LoVo (cell line): ENCODE data around the gene MOSPD2.

Experiments
- DNase-seq: peaks from one replicate; pipeline ENCODE4 v3.0.0-alpha.2; 2016; ENCODE audit warnings: low spot score

Gene MOSPD2

DNA sequence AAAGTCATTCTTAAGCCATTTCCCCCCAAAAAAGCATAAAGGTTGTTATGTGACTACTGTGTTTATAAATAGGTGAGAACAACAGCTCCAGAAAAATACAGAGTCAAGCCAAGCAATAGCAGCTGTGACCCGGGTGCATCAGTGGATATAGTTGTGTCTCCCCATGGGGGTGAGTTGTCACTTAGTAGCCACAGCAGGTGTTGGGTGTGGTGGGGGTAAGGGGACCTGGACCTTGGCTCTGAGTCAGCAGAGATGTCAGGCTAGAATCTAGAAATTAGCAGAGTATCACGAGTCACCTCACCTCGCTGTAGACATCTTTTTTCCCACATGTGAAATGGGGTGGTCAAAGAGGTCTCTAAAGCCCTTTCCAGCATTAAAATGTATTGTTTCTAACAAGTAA, 42.4 kb downstream of the MOSPD2 start:
- peak; percentile 26 for DNase-seq

DNA sequence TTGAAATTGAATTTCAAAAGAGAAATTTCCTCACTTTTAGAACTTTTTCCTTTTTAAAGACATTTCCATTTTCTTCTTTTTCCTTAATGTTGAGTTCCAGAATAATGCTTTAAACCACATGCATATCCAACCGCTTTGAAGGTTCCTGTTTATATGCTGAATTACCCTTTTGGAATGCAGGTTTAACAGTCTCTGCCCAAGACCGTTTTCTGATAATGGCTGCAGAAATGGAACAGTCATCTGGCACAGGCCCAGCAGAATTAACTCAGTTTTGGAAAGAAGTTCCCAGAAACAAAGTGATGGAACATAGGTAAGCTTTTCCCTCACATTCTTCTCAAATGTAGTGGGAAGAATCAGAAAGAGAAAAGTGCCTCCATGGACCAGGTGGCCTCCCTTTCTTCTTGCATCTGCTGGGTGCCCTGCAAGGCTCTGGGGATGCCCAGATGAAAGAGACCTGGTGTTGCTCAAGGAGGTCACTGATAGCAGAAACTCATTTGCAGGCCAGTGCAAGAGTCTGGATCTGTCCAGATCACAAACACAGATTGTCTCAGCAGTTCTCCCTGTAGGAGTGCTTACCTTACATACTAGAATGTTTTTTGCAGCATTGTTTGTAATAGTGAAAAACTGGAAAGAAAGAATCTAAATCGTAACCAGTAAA, 42.9 kb downstream of the MOSPD2 start:
- peak; percentile 34 for DNase-seq

DNA sequence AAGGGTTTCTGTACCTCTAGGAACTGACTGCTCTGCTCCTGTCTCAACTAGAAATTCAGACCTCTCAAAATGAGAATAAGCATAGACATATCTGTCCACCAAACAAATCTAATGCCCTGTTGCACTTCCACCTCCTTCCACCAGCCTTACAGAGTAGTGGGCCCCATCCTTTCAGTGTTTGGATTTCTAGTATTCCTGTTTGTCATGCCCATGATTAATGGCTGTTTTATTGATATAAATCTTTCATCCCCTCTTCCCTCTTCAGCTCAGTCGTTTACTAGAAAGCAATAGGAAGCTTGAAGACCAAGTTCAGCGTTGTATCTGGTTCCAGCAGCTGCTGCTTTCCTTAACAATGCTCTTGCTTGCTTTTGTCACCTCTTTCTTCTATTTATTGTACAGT, 46.2 kb downstream of the MOSPD2 start:
- no peak for DNase-seq

DNA sequence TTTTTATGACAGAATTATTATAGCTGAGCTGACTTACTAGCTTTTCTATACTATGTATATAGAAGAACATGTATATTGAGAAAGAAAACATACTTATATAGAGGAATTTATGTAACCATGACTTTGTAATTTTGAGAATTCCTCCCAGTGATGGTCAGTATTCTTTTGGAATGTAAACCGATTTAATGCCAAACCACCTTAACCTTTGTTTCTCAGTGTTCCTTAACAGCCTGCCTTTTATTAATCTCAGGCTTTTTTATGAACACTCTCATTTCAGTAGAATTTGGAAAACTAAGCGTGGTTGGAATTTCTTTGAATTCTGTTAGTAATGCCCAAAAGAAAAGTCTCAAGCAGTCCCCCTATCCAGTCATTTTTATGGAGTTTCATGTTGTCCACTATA, 47.0 kb downstream of the MOSPD2 start:
- no peak for DNase-seq

DNA sequence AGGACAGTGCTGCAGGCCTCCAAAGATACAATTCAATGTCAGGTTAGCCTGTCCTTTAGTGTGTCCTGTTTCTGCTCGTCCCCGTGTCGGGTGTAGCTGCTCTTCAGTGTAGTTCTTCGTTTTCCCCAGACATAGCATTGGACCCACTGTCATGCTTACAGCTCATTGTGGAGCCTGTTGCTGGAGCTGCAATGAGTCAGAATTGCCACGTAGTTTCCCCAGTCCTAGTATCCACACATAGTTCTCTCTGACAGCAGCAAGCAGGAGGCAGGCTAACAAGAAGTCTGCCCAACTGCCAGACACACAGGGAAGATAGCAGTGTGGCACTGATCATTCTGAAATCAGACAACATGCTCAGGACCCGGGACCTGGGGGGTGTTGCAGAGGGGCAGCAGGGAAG, 49.2 kb downstream of the MOSPD2 start:
- no peak for DNase-seq

DNA sequence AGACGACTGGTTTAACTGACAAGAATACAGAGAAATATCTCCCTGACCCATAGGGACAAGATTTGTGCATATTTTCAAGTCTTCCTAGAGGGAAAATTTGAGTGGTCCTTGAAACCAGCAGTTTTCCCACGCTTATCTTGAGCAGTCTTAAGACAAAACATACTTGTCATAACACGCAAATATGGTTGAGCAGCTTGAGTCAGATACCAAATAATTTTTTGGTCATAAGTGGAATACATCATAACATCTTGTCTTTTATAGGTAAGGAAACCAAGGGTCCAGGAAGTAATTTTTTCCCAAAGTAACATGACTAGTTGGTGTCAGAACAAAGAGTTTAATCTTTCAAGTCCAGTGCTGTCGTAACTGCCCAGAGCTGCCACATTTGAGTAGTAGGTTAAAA, 50.5 kb downstream of the MOSPD2 start:
- no peak for DNase-seq

DNA sequence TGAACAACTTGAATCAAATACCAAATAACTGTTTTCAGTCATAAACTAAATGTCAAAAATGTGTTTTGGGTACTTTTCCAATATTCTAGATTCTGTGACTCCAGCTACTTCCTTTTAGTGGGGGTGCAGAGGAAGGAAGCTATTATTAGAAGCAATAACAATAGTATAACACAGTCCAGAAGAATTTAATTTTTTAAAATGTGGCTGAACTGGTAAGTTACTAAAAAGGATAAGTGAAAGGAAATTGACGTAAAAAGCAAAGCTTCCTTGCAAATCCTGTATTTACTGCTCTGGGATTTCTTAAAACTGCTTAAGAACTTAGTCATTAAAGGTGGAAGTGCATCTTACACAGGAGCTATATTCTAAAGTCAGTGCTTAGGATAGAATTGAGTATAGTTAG, 53.2 kb downstream of the MOSPD2 start:
- no peak for DNase-seq

DNA sequence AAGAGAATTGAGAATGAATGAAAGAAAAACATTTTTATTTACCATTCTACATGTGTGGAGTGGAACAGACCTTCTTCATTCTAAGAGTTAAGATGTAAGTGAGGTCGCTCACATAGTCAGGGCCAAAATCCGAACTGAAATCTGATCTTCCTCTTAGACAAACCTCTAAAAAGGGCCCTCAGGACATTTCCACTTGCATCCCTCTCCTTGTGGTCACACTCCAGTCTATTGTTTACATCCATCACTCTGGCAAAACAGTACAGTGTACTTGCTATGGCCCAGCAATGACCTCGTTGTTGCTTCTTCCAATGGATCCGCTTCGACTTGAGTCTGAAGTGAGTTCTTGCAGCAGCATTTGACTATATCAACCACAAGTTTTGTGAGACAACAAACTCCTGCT, 54.2 kb downstream of the MOSPD2 start:
- DNase-seq: no peak

DNA sequence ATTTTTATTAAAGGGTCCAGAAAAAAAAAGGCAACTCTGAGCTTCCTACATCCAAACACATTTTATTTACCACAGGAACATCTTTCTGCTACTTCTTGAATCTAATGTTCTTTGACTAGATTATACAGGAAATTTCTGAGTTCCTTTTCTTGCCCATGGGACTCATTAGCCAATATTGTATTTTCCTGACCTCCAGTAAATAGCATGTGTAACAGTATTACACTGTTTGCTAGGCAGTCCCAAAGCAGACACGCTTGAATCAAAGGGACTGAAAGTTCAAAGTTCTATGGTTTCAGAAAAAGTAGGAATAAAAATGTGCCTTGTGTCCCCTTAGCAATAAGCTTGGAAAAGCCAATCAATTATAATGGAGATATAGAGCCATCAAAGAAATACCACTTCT, 57.4 kb downstream of the MOSPD2 start:
- DNase-seq: no peak

DNA sequence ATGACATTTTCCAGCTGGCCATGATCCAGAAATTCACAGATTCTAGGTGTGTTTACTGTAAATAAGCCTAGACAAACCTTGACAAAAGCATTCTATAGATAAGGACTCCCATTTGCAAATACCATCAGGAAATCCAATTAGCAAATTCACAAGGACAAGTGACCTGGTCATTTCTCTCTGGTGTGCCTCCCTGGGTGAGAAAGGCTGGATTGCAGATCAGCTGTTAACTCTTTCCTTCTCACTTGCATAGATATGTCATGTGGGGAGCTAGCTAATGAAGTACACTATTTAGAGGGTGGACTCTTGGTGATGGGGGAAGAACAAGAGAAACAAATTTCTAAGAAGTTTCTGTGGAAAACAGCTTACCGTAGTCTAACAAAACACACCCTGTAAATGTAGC, 58.9 kb downstream of the MOSPD2 start:
- DNase-seq: no peak

DNA sequence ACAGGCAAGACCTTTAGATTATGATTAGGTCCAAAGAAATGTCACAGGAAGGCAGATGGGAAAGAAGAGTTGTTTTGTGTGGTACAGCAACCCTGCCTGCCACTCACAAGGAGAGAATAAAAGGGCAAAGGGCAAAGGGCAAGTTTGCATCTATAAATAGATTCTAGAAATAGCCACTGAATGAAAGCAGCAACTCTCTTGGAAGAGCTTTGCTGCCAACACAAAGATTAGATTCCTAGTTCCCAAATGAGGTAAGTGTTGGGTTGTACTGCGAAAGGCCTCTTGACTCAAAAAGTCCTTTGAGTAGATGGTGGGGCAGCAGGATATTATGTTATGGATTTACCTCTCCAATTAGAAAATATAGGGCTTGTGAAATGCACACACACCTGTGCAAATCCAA, 61.2 kb downstream of the MOSPD2 start:
- DNase-seq: no peak

DNA sequence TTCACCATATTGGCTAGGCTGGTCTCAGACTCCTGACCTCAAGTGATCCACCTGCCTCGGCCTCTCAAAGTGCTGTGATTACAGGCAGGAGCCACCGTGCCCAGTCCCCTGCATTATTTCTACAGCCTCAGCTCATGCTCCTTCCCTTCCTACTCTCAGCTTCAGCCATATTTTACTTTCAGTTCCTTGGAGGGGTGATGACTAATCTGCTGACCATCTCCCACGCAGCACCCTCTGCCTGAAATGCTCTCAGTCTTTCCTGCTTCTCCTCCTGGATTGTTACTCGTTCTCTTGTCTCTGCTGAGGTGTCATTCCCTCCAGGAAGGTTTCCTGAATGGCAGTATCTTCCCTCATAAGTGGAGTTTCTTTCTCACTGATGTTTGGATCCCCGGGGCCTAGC, 63.3 kb downstream of the MOSPD2 start:
- peak; percentile 44 for DNase-seq

DNA sequence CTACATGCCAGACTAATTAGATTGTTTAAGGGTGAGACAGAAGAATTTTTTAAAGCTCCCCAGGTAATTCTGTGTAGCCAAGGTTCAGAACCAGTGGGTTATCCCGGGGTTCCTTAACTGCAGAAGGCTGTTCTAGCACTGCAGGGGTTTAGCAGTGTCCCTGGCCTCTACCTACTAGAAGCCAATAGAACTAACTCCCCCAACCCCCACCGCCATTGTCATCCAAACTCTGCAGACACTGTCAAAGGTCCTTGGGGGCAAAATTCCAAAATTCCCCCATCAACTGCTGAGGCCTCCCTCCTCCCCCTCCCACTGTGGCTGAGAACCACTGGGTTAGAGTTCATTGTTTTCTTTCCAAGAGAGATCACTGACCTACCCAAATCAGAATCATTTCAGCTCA, 66.4 kb downstream of the MOSPD2 start:
- no peak for DNase-seq

DNA sequence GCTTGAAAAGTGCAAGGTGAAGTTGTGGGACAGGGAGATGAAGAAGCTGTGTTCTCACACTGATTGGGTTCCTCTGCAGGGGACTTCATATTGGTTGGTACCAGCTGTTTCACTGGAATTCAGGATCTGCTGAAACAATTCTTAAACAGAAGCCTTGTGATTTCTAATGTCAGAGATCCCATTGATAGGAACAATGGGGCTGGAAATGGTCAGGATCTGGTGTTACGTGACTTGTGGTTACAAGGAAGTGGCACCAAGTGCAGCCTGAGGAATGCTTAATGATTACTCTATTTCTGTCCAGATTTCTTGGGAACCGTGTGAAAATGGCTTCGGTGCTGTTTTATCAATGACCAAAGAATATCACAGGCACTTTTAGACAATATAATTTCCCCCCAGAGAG, 68.1 kb downstream of the MOSPD2 start:
- no peak for DNase-seq

DNA sequence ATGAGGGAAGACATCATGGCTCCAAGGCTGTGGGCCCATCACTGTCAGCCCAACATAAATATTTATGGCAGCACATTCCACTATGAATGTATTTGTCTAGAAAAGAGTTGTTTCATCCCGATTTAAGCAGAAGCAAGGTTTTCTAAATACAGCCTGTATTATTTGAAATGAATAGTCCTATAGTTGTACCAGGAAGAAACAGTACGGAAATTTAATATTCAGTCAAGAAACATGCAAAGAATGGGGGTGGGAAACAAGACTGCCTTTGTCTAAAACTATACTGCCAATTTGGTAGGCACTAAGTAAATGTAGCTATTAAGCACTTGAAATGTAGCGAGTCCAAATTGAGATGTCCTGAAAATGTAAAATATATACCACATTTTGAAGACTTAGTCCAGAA, 69.1 kb downstream of the MOSPD2 start:
- no peak for DNase-seq

DNA sequence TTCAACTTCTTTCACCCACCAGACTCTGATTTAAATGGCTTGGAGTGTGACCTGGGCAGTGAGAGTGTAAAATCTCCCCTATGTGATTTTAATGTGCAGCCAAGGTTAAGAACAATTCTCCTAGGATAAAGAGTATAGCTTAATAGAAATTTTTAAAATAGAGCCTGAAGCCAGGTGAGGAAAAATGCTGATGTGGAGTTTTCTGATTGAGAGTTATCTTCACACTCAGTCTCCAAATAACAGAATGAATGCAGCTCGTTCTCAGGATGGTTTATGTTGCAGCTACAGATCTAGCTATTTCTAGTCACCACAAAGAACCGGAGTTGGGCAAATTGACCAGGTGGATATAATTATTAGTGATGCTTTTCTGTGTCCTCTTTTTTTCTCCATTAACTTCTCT, 70.7 kb downstream of the MOSPD2 start:
- no peak for DNase-seq

DNA sequence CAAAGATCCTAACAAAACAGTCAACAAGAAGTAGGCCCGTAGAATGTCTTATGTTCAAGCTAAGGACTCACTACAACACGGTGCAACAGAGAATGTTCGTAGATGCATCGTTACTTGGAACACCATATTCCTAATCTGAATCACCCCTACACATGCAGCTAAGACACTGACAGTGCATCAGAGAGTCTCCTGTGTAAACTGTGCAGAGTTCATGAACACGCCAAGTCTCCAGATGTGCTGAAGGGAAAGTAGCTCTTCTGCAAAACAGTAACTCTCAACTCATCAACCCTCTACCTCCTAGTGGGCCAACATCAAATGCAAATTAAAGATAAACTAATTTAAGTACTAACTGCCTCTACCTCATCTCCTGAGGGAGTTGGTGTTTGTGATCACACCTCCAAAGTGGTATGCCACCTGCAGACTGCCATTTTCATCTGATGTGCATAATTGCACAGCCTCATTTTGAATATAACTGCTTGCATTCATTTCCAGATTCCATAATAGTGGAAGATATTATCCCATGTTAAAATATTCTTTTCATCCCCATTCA, 73.5 kb downstream of the MOSPD2 start:
- no peak for DNase-seq

DNA sequence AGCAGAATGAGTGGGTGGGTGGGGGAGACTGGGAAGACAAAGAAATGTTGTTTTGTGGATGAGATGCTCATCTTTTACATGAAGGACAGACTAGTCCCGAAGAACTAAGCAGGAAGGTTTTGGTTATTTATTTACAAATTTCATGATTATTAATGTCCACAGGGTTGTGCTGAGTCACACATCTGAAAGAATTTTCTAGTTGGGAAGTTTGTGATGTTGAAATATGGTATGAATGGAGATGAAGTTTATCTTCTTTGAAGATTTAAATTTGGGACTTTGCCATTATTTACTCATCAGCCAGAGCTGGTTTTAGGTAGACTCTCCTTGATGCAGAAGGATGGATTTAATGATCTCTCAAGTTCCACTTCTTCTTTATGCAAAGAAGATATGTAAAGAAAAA, 75.5 kb downstream of the MOSPD2 start:
- DNase-seq: no peak

DNA sequence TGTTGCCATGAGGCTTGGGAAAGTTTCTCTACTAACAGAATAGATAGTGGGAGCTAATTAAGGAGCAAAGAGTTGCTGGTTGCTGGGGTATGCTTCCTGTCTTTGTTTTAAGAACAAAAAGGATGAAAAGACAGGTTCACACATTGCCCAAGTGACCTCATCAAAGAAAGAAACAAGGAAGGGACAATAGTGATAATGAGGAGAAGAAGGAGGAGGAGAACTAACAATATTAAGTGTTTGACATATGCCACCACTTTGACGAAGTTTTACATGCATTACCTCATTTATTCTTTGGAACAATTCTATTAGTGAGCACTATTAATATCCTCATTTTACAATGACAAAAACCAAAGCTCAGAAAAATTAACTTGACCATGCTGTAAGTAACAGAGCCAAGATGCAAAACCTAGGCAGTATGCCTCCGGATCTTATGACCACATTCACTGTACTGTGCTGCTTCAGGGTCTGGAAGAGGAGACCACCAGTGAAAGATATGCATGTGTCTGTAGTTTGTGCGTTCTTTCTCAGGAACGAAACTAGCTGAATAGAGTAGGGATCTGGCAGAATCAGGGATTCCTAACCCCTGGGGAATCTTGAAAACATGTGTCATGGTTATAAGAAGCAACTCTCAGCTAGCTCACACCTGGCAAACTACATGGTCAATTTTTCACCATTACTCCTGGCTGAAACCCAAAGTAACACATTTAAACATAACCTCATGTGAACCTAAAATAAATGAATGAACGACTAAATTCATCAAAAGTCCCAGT, 83.8 kb downstream of the MOSPD2 start:
- no peak for DNase-seq

DNA sequence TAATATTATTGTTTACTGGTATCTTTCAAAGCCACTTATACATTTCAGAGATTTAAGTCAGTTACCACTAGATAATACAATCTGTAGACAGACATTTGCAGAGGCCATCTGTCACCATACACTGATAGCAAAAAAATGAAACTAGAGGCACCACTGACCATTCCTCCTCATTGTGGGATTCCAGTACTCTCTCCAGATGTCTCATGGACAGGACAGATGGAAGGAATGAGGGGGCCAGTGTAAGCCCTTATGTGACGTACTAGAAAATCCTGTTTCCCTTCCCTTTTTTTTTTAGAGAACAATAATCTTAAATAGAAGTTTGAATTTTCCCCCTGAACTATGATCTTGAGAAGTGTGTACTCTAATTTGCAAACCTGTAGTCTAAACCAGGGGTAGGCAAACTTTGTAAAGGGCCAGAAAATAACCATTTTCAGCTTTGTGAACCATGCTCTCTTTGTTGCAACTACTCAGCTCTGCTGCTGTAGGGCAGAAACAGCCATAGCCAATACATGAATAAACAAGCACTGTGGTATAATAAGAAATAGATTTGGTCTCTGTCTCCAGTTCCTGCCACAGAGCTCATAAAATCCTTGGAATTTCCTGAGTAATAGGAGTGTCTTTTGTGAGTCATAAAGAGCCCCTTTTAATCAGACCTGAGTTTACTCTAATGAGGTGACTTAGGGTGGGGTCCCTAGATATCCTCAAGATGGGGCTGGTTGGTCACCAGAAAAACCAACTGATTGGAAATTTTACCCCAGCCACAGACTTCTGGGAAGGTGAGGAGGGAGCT, 90.4 kb downstream of the MOSPD2 start:
- peak; percentile 72 for DNase-seq

DNA sequence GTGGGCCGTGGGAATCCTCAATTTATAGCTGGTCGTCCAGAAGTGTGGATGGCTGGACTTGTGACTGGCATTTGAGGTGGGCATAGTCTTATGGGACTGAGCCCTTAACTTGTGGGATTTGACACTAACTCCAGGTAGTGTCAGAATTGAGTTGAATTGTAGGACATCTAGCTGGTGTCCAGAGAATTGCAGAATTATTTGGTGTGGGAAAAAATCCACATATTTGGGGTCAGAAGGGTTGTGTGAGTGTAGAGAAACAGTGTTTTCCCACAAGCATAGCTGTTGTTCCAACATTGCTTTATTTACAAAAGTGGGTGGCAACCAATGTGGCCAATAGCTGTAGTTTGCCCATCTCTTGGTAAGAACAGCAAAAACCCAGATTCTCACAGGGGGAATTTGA, 91.3 kb downstream of the MOSPD2 start:
- DNase-seq: no peak
